Suppressor macrophage (primary cell): ENCODE measurements around the gene IMPDH2.
"Not testable (repeated sequence)": the region's sequence is repeated elsewhere in the genome, so short reads cannot be mapped to it uniquely, and the experiment has no call there.

ENCODE experiments used
- DNase-seq, 4 experiments: peaks; one replicate each; pipeline ENCODE4 v3.0.0-alpha.2; 2020 to 2022

The IMPDH2 gene

GRCh38 chr3:49021213-49021812 lies 7.9 kb downstream of the IMPDH2 start:
- DNase-seq = peak; percentile 99 to 100 (median 100)

- DNase-seq = peak; percentile 83 to 94 (median 91)
Observed at GRCh38 chr3:49020330-49021212, 8.6 kb downstream of the IMPDH2 start.

GRCh38 chr3:49019941-49020329 lies 9.3 kb downstream of the IMPDH2 start:
- DNase-seq = peak; percentile 33 to 60 (median 53)

GRCh38 chr3:49018707-49019006 lies 10.5 kb downstream of the IMPDH2 start:
- DNase-seq = no peak

- peak; percentile 58 to 81 (median 71) for DNase-seq
Observed at GRCh38 chr3:49017971-49018706, 11.1 kb downstream of the IMPDH2 start, which contains the start of gene DALRD3. TSS of gene DALRD3 (minus strand) at chr3:49018580. CDS start at chr3:49018564, 16 bp downstream.

GRCh38 chr3:49017229-49017970 lies 11.8 kb downstream of the IMPDH2 start:
- DNase-seq = peak in 3 of 4 experiments; percentile 21 to 52 (median 40)

- DNase-seq = no peak
Observed at GRCh38 chr3:49016414-49017228, 12.6 kb downstream of the IMPDH2 start.

- DNase-seq = no peak
Observed at GRCh38 chr3:49015765-49016164, 13.4 kb downstream of the IMPDH2 start.

- no peak for DNase-seq
Observed at GRCh38 chr3:49015072-49015471, 14.1 kb downstream of the IMPDH2 start.

- DNase-seq = peak; percentile 49 to 74 (median 60)
Observed at GRCh38 chr3:49013738-49014660, 15.2 kb downstream of the IMPDH2 start.

- no peak for DNase-seq
Observed at GRCh38 chr3:49013113-49013737, 16.0 kb downstream of the IMPDH2 start.

- DNase-seq = no peak
Observed at GRCh38 chr3:49012441-49013017, 16.7 kb downstream of the IMPDH2 start.

GRCh38 chr3:49009396-49009795 lies 19.8 kb downstream of the IMPDH2 start:
- no peak for DNase-seq

- not testable (repeated sequence) for DNase-seq
Observed at GRCh38 chr3:49008627-49009026, 20.6 kb downstream of the IMPDH2 start.

GRCh38 chr3:49007771-49008528 lies 21.2 kb downstream of the IMPDH2 start:
- DNase-seq = peak; percentile 78 to 92 (median 86)

- peak; percentile 94 to 98 (median 96) for DNase-seq
Observed at GRCh38 chr3:49007068-49007770, 22.0 kb downstream of the IMPDH2 start, which contains the start of gene WDR6. TSS of gene WDR6 (plus strand) at chr3:49007391. CDS start at chr3:49007432, 41 bp downstream.

GRCh38 chr3:49006408-49007067 lies 22.7 kb downstream of the IMPDH2 start:
- DNase-seq = peak; percentile 36 to 70 (median 48)
